Common myeloid progenitor, CD34-positive (primary cell): Measurements from ENCODE around the gene MIOX.

ENCODE experiments used
- CTCF ChIA-PET: fragments of 350-600 bp; sonication (Branson Sonifier 250); formaldehyde crosslinking; loops from one replicate; lab custom pipeline; 2021; ENCODE audit warnings: antibody characterized with exemption; lab: Charles Lee
- POLR2A ChIA-PET: fragments of 350-600 bp; sonication (Branson Sonifier 250); formaldehyde crosslinking; loops from one replicate; lab custom pipeline; 2021; ENCODE audit warnings: antibody characterized with exemption; lab: Charles Lee
- DNase-seq, 3 donors: peaks; one replicate each; pipeline versions ENCODE4 v3.0.0 to v3.0.0-alpha.2; 2013
- H3K27ac ChIP-seq, 2 experiments: 1 replicate in 1 of 2; 2 replicates in 1 of 2; pipeline ENCODE4 v1.7.0; 2013; ENCODE audit warnings: inconsistent platforms in 2 of 2, low read length in 2 of 2, mild to moderate bottlenecking in 2 of 2, low read depth in 1 of 2, moderate library complexity in 1 of 2; ENCODE audit not compliant: severe bottlenecking in 2 of 2, insufficient read depth in 1 of 2, poor library complexity in 1 of 2
- H3K27me3 ChIP-seq, 5 experiments: replicated peaks in 2 of 5; 1 replicate in 3 of 5; 2 replicates in 2 of 5; pipeline versions ENCODE4 v1.6.1 to v1.7.0; 2013; ENCODE audit warnings: low read length in 4 of 5, mild to moderate bottlenecking in 2 of 5, moderate library complexity in 2 of 5, inconsistent platforms in 1 of 5; ENCODE audit not compliant: insufficient read depth in 5 of 5, control insufficient read depth in 4 of 5
- H3K36me3 ChIP-seq, 4 experiments: 1 replicate in 2 of 4; 2 replicates in 2 of 4; pipeline versions ENCODE4 v1.6.1 to v1.7.0; 2013; ENCODE audit warnings: low read length in 3 of 4, control low read depth in 1 of 4, mild to moderate bottlenecking in 1 of 4; ENCODE audit not compliant: control insufficient read depth in 4 of 4, insufficient read depth in 4 of 4
- H3K4me1 ChIP-seq, 4 experiments: 1 replicate in 3 of 4; 2 replicates in 1 of 4; pipeline versions ENCODE4 v1.6.1 to v1.7.1; 2013; ENCODE audit warnings: low read length in 3 of 4, mild to moderate bottlenecking in 3 of 4, control low read depth in 1 of 4, inconsistent platforms in 1 of 4, moderate library complexity in 1 of 4; ENCODE audit not compliant: control insufficient read depth in 4 of 4, insufficient read depth in 4 of 4; ENCODE audit errors: control extremely low read depth in 1 of 4
- H3K4me3 ChIP-seq, 7 experiments: 1 replicate in 4 of 7; 2 replicates in 3 of 7; pipeline versions ENCODE4 v1.5.1 to v1.7.0; 2013; ENCODE audit warnings: mild to moderate bottlenecking in 7 of 7, low read length in 6 of 7, moderate library complexity in 6 of 7, inconsistent platforms in 2 of 7, low read depth in 2 of 7, control low read depth in 1 of 7; ENCODE audit not compliant: insufficient read depth in 4 of 7, control insufficient read depth in 1 of 7; ENCODE audit errors: extremely low read depth in 1 of 7
- H3K9me3 ChIP-seq, 5 experiments: 1 replicate in 4 of 5; 2 replicates in 1 of 5; pipeline versions ENCODE4 v1.6.1 to v1.7.1; 2013; ENCODE audit warnings: low read length in 4 of 5, mild to moderate bottlenecking in 2 of 5, inconsistent platforms in 1 of 5, low read depth in 1 of 5, moderate library complexity in 1 of 5; ENCODE audit not compliant: control insufficient read depth in 4 of 5, insufficient read depth in 2 of 5; ENCODE audit errors: control extremely low read depth in 1 of 5
- WGBS: methylation state at CpG from one replicate; pipeline ENCODE4 v1.1.5; 2013; ENCODE audit not compliant: insufficient coverage; 5-methylcytosine and 5-hydroxymethylcytosine counted together

The MIOX gene

GRCh38 chr22:50461979-50462540, 24.6 kb upstream of the MIOX start:
- ChIA-PET CTCF (interaction anchor here (1.5 to 2.6 kb wide), 3 partner anchors 12 to 18 kb away, joined by 4 to 9 read pairs (median 5); no protein-coding TSS in a partner anchor), POLR2A (no interaction called here)
- no peaks in the 10 kb centered on the region for H3K27me3 ChIP-seq
- H3K36me3 ChIP-seq, result peaks cover 12 to 98% (median 75%) of the 10 kb centered on the region in 4 experiments
- no peak for DNase-seq
- H3K4me3 ChIP-seq, result no peak overlapping the region
- no peaks in the 10 kb centered on the region for H3K4me1 ChIP-seq
- 99% methylated on average over 18 of the region's 30 CpGs for WGBS
- H3K27ac ChIP-seq, result no peak overlapping the region
- H3K9me3 ChIP-seq, result no peaks in the 10 kb centered on the region

- ChIA-PET CTCF (interaction anchor here (1.2 to 1.6 kb wide), 2 partner anchors 17 to 34 kb away, joined by 3 to 5 read pairs; no protein-coding TSS in a partner anchor), POLR2A (no interaction called here)
- H3K4me1 ChIP-seq, result peaks cover 0 to 8% (median 7%) of the 10 kb centered on the region in 4 experiments
- H3K4me3 ChIP-seq, result no peak overlapping the region
- WGBS, result 96% methylated on average over 26 of the region's 28 CpGs
- H3K36me3 ChIP-seq, result peaks cover 7 to 93% (median 69%) of the 10 kb centered on the region in 4 experiments
- no peaks in the 10 kb centered on the region for H3K27me3 ChIP-seq
- no peak for DNase-seq
- no peak overlapping the region for H3K27ac ChIP-seq
- no peaks in the 10 kb centered on the region for H3K9me3 ChIP-seq
Measured at GRCh38 chr22:50463188-50463900, 23.3 kb upstream of the MIOX start.

- Histone ChIP-seq H3K4me1 (peaks cover 0 to 19% (median 18%) of the 10 kb centered on the region in 4 experiments), H3K9me3 (no peaks in the 10 kb centered on the region), H3K27me3 (no peaks in the 10 kb centered on the region), H3K27ac (no peak overlapping the region), H3K36me3 (peaks cover 3 to 82% (median 62%) of the 10 kb centered on the region in 4 experiments), H3K4me3 (no peak overlapping the region)
- CTCF ChIA-PET, result interaction anchor here (1.2 kb wide), 1 partner anchor 32 kb away, joined by 3 read pairs; no protein-coding TSS in a partner anchor
- WGBS, result 95% methylated on average over 24 of the region's 24 CpGs
- no peak for DNase-seq
- POLR2A ChIA-PET, result interaction anchor here (0.5 kb wide), 1 partner anchor 21 kb away, joined by 3 read pairs; no protein-coding TSS in a partner anchor
Measured at GRCh38 chr22:50464451-50464850, 22.2 kb upstream of the MIOX start.

GRCh38 chr22:50465066-50465930, 21.4 kb upstream of the MIOX start:
- POLR2A ChIA-PET, result interaction anchor here (0.5 kb wide), 1 partner anchor 20 kb away, joined by 3 read pairs; no protein-coding TSS in a partner anchor
- Histone ChIP-seq H3K4me1 (peaks cover 0 to 27% (median 26%) of the 10 kb centered on the region in 4 experiments), H3K27me3 (no peaks in the 10 kb centered on the region), H3K36me3 (peaks cover 3 to 73% (median 54%) of the 10 kb centered on the region in 4 experiments), H3K27ac (no peak overlapping the region), H3K9me3 (no peaks in the 10 kb centered on the region), H3K4me3 (no peak overlapping the region)
- DNase-seq, result no peak
- WGBS, result 99% methylated on average over 28 of the region's 30 CpGs
- CTCF ChIA-PET, result interaction anchor here (0.9 to 2.6 kb wide), 3 partner anchors 11 to 65 kb away, joined by 4 to 8 read pairs (median 4); no protein-coding TSS in a partner anchor

- POLR2A ChIA-PET, result no interaction called here
Measured at GRCh38 chr22:50467341-50467740, 19.3 kb upstream of the MIOX start.

GRCh38 chr22:50467773-50468440, 18.8 kb upstream of the MIOX start:
- Histone ChIP-seq H3K9me3 (no peaks in the 10 kb centered on the region), H3K27ac (peak overlapping the region in 1 of 2 experiments; percentile 72), H3K36me3 (peaks cover 3 to 48% (median 34%) of the 10 kb centered on the region in 4 experiments), H3K4me1 (peaks cover 4 to 53% (median 53%) of the 10 kb centered on the region in 4 experiments), H3K4me3 (no peak overlapping the region), H3K27me3 (no peaks in the 10 kb centered on the region)
- no peak for DNase-seq
- ChIA-PET CTCF (interaction anchor here (0.9 to 1.2 kb wide), 3 partner anchors 30 to 153 kb away, joined by 3 to 4 read pairs (median 3); no protein-coding TSS in a partner anchor), POLR2A (interaction anchor here (0.6 to 1.0 kb wide), 3 partner anchors 12 to 622 kb away, joined by 3 to 6 read pairs (median 4); no protein-coding TSS in a partner anchor)
- 93% methylated on average over 18 of the region's 22 CpGs for WGBS

More at GRCh38 chr22:50467341-50467740, 19.3 kb upstream of the MIOX start:
- no peaks in the 10 kb centered on the region for H3K9me3 ChIP-seq
- no peak overlapping the region for H3K4me3 ChIP-seq
- no peak for DNase-seq
- H3K27me3 ChIP-seq, result no peaks in the 10 kb centered on the region
- WGBS, result 97% methylated on average over 16 of the region's 24 CpGs
- H3K36me3 ChIP-seq, result peaks cover 3 to 53% (median 38%) of the 10 kb centered on the region in 4 experiments
- H3K4me1 ChIP-seq, result peaks cover 3 to 48% (median 47%) of the 10 kb centered on the region in 4 experiments
- no peak overlapping the region for H3K27ac ChIP-seq
- CTCF ChIA-PET, result interaction anchor here (0.9 to 2.6 kb wide), 4 partner anchors 10 to 175 kb away, joined by 3 to 8 read pairs (median 3); no protein-coding TSS in a partner anchor
